AG04449 (cell line): ENCODE measurements around the gene NLGN1.

ENCODE experiments used
- CTCF ChIA-PET: fragments of 350-600 bp; formaldehyde crosslinking; extraction: SDS; loops from one replicate; lab custom pipeline; 2021; ENCODE audit warnings: antibody characterized with exemption; lab: Yijun Ruan, JAX
- POLR2A ChIA-PET: fragments of 400-600, 350-600 bp; formaldehyde crosslinking; extraction: SDS; loops from one replicate; lab custom pipeline; 2020; ENCODE audit warnings: antibody characterized with exemption, inconsistent platforms; lab: Yijun Ruan, JAX
- DNase-seq: peaks from one replicate; pipeline ENCODE4 v3.0.0-alpha.2; 2010; ENCODE audit warnings: low read depth, low spot score
- H3K4me3 ChIP-seq: 2 replicates; pipeline ENCODE4 v1.5.1; 2011; ENCODE audit warnings: low read depth, mild to moderate bottlenecking, control low read depth, low read length
- TF ChIP-seq, protein P1 (sequence below): IDR thresholded peaks from one replicate; pipeline ENCODE4 v1.5.1; 2011; ENCODE audit warnings: mild to moderate bottlenecking, moderate library complexity, low read length, control low read depth, inconsistent platforms; ENCODE audit not compliant: insufficient read depth; ENCODE audit errors: missing control alignments

Gene NLGN1

DNA sequence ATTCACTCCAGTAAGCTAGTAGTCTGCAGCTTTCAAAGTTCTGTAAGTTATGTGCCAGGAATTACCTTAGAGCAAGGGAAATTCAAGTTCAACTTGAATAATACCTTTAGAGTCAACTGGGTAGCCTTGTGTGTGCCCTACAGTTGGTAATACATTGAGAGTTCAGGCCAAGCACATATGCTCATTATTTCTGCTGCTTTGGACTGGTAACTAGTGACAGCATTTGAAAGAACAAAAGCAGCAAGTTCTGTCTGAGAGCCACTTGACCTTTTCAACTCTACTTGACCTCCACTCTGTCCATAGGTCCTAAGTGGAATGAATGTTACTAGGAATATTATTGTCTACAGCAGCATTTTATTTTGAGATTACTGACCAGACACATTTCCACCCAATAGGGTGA lies 723.5 kb downstream of the NLGN1 start:
- no peak for DNase-seq
- no peak overlapping the region for H3K4me3 ChIP-seq
- ChIA-PET POLR2A (no interaction called here), CTCF (no interaction called here)
- TF ChIP-seq, protein P1, sequence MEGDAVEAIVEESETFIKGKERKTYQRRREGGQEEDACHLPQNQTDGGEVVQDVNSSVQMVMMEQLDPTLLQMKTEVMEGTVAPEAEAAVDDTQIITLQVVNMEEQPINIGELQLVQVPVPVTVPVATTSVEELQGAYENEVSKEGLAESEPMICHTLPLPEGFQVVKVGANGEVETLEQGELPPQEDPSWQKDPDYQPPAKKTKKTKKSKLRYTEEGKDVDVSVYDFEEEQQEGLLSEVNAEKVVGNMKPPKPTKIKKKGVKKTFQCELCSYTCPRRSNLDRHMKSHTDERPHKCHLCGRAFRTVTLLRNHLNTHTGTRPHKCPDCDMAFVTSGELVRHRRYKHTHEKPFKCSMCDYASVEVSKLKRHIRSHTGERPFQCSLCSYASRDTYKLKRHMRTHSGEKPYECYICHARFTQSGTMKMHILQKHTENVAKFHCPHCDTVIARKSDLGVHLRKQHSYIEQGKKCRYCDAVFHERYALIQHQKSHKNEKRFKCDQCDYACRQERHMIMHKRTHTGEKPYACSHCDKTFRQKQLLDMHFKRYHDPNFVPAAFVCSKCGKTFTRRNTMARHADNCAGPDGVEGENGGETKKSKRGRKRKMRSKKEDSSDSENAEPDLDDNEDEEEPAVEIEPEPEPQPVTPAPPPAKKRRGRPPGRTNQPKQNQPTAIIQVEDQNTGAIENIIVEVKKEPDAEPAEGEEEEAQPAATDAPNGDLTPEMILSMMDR, result no peak

GRCh38 chr3:174122411-174122810 lies 724.9 kb downstream of the NLGN1 start:
- H3K4me3 ChIP-seq, result no peak overlapping the region
- TF ChIP-seq, protein P1, result no peak
- no peak for DNase-seq
- CTCF ChIA-PET, result no interaction called here
- POLR2A ChIA-PET, result no interaction called here

DNA sequence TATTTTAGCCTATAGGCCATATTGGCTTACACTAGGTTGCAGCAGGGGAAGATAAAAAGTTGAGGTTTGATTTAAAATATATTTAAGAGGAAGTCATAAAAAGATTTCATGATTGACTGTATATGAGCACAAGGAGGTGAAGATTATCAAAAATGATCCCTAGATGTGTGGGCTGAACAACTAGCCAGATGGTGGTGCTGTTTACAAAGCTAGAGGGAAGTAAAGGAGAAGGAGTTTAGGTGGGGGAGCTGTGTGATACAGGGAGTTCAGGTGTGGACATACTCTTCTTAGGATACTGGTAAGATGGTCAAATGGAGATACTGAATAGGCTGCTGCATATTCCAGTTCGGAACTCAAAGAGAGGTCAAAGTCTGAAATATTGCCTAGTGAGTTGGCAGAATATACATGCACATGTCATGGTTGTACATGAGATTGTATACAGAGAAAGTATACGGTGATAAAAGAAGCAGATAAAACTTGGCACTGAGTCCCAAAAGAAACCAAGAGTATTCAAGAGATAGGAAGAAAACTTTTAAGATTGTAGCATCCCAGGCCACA lies 727.8 kb downstream of the NLGN1 start:
- H3K4me3 ChIP-seq, result no peak overlapping the region
- ChIA-PET POLR2A (no interaction called here), CTCF (interaction anchor here (0.6 to 1.4 kb wide), 11 partner anchors 9 to 392 kb away, joined by 3 to 5 read pairs (median 4); no protein-coding TSS in a partner anchor)
- no peak for DNase-seq
- TF ChIP-seq, protein P1, result peak; percentile 69

DNA sequence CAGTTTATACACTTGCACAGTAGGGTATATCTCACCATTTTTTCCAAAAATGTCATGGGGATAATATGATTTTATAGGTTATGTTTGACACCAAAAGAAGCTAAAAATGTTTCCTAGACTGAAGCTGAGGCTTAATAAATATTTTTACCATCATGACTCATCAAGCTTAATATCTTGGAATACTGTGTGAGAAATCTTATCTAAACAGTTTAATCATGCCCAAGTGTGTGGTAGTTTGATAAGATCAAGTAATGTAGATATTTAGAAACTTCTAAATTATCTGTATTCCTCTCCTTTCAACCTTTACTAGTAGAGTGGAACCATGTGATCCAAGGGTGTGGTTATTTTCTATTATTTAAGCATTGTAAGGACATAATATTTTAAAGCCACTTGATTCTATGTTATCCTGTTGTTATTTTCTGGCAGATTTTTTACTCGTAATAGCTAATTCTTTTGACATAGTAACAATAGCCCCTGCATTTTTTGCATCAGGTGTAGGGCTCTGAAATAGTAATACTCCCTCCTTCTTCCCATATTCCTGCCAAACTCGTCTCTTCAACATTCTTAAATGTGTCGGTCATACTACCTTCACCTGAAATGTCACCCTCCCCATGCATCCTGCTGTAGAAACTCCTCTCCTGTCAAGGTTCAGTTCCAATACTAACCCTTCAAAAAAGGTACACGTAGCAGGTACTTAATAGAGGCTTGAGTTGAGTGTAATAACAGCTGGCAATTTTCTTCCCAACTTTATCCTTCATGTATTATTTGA lies 729.6 kb downstream of the NLGN1 start:
- POLR2A ChIA-PET, result no interaction called here
- no peak overlapping the region for H3K4me3 ChIP-seq
- TF ChIP-seq, protein P1, result no peak
- CTCF ChIA-PET, result interaction anchor here (0.9 kb wide), 1 partner anchor 26 kb away, joined by 3 read pairs; no protein-coding TSS in a partner anchor
- DNase-seq, result no peak

DNA sequence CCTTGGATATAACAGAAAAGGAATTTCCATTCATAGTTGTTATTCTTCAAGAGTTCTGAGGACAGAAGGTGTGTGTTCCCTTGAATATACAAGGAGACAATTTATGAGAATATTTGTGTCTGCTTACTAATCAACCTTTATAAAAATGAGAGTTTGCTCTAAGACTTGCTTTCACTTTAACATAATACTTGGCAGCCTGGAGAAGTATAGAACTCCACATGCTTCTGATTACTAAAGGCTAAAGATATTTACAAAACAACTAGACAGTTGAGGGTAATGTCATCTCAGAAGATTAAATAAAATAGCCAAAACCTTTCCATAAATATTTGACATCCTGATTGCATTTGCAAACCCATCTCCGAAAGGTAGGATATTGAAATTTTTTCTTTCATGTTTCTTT lies 734.5 kb downstream of the NLGN1 start:
- CTCF ChIA-PET, result no interaction called here
- no peak overlapping the region for H3K4me3 ChIP-seq
- DNase-seq, result no peak
- TF ChIP-seq, protein P1, result no peak
- POLR2A ChIA-PET, result no interaction called here

- CTCF ChIA-PET, result no interaction called here
- DNase-seq, result no peak
- POLR2A ChIA-PET, result no interaction called here
- no peak overlapping the region for H3K4me3 ChIP-seq
- TF ChIP-seq, protein P1, result no peak
Observed at GRCh38 chr3:174132421-174133042, 735.0 kb downstream of the NLGN1 start.
